ENCODE measurements around the gene PITX3.
A peak's percentile ranks its signal among the peaks of the same experiment; 100 is the strongest.
"Not testable (repeated sequence)": the region's sequence is repeated elsewhere in the genome, so short reads cannot be mapped to it uniquely, and the experiment has no call there.

PITX3 gene

DNA sequence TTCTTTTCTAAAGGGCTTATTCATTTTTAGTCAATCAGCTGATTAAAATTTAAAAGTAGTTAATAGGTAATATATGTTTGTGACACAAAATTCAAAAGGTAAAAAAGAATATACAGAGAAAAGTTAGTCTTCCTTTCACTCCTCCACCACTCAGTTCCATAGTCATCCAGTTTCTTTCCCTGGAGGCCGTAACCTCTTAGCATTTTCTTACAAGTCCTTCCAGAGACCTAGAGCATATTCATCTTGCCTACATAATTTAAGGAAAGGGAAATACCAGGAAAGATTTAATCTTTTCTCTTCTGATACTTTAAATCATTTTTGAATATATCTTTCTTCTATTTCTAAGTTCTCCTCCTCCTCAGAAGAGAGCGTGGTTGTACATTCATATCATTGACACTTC, 14.1 kb upstream of the PITX3 start:
- DNase-seq (ENCODE audit: low read depth in 2 of 2) = no peak

DNA sequence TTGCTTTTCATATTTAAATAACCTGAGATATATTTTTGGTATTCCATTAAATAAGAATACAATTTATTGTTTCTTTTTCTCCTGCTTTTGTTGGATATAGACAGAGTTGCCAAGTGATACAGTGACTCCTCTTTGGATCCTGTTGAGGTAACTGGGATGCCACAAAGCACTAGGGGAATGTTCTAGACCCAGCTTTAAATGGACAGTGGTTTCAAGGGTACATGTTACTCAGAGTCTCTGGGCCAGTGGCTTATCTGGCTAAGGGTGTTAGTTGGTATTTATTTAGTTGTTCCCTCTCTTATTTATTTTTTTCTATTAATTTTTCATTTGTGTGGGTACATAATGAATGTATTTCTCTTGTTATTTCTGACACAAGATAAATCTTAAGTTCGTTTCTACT, 13.1 kb upstream of the PITX3 start:
- DNase-seq (ENCODE audit: low read depth in 2 of 2) = no peak

DNA sequence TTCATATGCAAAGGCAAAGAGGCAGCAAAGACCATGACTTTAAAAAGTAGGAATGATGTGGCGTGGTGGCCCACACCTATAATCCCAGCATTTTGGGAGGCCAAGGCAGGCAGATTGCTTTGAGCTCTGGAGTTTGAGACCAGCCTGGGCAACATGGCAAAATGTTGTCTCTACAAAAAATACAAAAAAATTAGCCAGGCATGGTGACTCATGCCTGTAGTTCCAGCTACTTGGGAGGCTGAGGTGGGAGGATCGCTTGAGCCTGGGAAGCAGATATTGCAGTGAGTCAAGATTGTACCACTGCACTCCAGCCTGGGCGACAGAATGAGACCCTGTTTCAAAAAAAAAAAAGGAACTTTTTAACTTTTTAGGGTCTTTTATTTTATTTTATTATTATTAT, 11.2 kb upstream of the PITX3 start:
- not testable (repeated sequence) for DNase-seq (ENCODE audit: low read depth in 2 of 2)

DNA sequence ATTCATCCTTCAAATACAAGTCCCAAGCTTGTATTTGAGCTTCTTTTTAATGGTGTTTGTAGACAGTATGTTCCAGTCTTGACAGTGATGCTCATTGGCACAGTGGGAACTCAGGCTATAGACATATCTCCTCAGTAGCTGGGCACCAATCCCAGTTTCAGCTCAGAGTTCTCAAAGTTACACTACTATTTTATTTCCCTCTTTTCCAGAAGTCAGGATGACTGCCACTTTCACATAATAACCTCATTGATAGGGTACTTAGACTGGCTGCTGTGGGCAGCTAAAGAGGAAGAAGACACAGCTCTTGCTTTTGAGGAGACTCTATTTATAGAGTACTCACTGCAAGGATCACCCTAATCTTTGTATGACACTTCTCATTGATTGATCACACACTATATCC, 6.4 kb upstream of the PITX3 start:
- DNase-seq (ENCODE audit: low read depth in 2 of 2) = no peak

DNA sequence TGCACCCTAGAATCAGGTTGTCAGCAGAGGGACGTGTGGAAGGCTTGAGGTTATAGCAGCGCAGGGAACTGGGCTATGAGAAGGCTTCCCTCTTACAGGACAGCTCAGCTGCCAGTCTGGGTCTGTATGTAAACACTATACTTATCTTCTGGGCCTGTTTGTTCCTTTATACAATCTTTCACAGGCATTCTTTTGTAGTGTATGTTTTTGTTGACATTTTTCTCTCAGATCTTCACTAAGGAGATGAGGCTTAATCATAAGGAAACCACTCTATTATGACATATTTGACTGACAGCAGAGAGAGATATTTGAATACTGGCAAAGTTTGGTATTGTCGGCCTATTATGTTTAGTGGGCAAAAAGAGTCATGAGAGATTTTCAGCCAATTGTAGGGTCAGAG, 4.9 kb upstream of the PITX3 start:
- no peak for DNase-seq (ENCODE audit: low read depth in 2 of 2)

DNA sequence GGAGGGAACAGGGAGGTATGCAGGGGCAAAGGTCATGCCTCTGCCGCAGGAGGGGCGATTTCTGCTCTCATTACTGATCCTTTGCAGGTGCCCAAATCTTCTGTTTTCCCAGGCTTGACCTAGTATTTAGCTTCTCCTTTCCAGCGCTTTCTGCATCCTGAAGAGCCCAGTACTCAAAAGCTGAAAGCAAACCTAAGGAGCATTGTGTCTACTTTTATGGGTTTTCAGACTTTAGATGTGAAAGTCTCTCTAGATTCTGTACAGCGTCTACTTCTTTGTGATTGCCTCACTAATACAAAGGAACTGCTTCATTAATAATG, 4.6 kb upstream of the PITX3 start:
- DNase-seq (ENCODE audit: low read depth in 2 of 2) = no peak

DNA sequence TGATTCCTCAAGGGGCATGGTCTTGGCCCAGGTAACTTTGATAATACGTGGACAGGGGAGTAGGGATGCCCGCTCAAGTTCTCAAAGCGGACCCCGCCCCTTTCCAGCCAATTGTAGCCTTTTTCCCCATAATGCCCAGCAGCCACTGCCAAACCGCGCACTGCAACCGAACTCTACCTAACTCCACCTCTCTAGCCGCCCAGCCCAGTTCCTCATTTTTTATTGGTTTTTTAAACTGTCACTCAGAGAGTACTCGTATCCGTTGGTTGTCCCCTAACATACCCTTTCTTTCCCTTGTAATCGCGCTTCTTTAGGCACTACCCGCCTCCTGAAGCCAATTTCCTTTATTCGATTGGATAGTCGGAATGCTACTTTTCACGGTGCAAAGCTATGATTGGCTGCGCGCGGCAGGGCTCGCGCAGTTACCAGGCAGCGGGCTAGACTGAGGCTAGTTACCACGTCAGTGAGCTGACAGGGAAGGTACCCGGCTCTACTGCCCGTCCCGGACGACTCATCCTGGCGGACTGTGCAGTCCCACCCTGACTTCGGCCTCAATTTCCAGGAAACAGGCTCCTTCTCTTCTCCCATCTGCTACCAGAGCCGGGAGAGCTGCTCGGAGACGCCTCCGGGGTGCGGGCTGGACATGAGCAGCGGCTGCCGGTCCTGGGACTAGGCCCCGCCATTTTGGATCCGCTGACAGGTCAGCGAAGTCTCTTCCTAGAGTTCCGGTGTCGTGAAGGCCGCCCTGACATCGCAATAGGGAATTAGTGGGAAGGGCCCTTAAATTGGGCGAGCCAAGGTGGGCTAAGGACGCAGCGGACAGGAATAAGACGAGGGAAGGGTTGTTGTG, 4.0 kb upstream of the PITX3 start, which contains the start of gene GBF1:
TSS of gene GBF1 (plus strand) at position 451 of the 850 bp plus-strand sequence. CDS start 13,407 bp downstream, outside the sequence.
- peak; percentile 74 to 82 for DNase-seq (ENCODE audit: low read depth in 2 of 2)

DNA sequence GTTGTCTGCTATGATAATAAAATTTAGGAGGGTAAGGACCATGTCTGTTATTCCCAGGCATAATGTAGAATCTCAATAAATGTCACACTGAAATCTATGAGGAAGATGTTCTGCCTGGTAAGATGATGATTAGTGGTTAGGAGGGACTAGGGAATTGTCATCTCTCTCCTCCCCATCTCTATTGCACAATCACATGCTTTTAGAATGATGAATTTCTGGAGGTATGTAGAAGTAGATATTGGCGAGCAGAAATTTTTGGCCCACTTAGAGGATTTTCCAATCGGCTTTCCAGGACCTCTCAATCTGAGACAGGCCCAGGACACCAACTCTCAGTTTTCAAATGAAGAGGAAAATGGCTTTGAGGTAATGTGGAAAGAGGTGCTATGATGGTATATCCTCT, 2.0 kb upstream of the PITX3 start:
- no peak for DNase-seq (ENCODE audit: low read depth in 2 of 2)

DNA sequence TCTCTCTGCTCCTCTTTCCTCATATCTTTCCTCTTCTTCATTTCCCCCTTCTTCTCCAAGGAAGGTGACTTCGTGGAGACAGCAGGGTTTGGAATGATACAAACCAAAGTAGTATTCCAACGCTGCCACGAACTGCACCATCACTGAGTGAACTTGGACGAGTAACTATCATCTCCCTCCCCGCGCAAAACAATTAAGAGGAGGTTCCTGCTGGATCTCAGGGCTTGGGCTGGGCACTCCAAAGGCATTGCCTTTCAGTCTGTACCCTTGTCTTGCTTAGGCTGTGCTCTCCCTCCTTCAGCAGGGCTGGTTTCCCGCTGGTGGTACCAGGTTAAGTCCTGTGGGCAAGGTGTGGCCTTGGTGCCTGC, 790 bp upstream of the PITX3 start:
- no peak for DNase-seq (ENCODE audit: low read depth in 2 of 2)

DNA sequence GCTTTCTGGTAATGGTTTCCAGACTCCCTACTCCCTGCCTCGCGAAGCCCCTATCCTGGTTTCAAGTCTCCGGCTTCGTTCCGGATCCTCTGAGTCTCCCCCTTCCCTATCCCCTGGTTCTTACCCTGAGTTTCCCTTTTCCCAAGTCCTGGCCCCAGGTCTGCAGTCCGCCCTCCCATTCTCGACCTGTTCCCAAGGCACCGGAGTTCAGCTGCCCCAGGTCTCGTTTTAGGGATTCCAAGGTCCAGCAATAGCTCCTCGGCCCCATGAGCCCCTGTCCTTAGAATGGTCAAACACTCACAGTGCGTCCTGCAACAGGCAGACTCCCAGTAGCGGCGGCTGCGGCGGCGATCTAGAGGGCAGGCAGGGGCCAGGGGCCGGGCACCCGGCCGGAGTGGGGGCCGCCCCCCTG, 274 bp downstream of the PITX3 start:
- no peak for DNase-seq (ENCODE audit: low read depth in 2 of 2)

DNA sequence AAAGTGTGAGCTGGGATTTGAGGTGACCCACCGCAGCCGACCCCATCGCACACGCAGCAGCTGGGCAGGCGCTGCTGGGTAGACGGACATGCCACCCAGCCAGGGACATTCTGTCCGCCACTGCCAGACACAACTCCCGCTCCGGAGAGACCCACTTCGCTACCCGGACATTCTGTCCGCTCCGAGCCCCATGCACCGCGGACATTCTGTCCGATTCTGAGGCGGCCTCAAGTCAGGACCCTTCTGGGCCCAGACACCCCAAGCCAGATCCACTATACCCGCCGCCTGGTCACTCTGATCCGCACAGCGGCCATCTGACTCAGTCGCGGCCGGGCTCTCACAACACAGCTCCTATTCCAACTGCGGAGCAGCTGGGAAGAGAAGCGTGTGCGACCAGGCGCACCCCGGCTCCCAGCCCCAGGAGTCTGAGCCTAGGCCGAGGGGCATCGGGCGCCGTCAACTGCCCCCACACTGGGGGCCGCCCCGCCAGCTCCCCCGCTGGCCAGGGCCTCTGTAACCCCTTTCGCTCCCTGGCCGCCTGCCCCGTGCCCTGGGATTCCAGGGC, 763 bp downstream of the PITX3 start:
- no peak for DNase-seq (ENCODE audit: low read depth in 2 of 2)

DNA sequence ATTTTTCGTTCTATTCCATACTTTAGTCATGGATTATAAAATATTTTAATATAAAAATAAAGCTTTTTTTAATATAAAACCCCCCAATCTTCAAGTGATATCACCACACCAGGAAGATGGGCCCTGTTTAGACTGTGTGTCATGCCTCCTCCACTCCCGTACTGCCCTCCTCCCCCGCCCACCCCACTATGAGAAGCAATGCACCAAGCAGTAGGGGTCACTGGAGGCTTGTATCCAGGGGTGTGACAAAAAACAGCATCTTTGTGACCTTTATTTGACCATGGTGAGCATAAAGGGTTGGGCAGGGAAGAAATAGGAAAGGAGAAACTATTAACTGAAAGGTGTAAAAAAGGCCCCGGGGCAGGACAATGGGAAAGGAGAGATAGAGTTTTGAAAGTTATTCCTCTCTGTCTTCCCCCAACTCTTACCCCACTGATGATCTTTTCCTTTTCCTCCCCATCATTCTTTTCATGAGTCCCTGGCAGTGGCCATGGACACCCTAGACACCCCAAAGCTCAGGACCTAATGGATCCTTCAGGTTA, 3.5 kb downstream of the PITX3 start:
- DNase-seq (ENCODE audit: low read depth in 2 of 2) = no peak

DNA sequence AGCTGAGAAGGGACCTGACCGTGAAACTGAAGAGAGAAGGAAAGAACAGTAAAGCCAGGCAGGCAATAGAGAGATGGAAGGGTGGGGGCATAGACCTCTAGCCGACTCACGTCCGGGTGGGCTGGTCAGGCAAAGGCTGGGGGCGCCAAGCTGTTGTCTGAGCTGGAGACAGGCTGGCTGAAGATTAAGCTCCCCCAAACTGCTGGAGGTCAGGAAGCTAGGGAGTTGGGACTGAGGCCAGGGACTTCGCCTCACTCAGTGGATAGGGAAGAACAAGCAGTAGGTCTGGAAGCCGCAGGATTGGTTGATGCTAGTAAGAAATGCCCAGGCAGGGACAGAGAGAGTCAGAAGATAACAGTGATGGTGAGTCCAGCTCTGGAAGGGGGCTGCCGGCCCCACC, 5.3 kb downstream of the PITX3 start:
- no peak for DNase-seq (ENCODE audit: low read depth in 2 of 2)

DNA sequence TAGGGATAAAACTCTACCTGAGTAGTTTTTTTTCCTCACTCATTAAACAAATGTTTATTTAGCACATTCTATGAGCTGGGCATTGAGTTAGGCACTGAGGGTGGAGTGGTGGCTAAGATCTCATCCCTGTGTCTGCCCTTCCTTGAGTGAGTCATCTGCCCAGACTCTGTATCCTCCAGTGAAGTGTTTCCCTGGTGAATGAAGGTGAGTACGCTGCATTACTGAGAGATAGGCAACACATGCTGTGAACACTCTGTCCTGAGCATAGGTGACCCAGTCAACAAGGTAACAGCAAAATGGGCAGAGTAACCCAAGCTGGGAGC, 5.8 kb downstream of the PITX3 start:
- DNase-seq (ENCODE audit: low read depth in 2 of 2) = no peak

DNA sequence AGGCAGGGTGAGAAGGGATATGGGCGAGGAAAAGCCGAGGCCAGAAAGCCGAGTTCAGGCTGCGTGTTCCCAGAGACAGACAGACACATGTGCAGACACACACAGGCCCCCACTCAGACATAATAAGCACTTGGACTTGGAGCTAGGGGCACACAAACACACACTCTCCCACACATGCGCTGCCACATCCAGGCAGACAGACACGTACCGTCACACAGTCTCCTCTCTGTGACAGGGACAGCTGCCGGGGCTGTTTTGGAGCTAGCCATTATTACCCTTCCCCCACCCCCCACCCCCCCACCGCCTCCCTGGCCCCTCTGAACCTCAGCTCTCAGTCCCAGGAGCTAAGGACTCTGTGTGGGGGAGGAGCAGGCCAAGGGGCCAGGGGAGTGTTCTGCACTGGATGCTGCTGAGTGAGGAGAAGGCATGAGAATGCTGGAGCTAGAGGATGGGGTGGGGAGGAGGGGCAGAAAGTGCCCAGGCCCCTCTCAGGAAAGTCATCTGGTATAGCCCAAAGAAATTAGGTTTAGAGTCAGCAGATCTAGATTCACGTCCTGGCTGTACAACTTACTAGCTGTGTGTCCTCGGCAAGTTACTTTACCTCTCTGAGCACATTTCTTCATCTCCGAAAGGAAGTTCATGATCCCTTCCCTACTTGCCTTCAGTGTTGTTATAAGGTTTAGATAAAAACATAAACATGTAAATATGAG, 6.3 kb downstream of the PITX3 start:
- DNase-seq (ENCODE audit: low read depth in 2 of 2) = no peak

DNA sequence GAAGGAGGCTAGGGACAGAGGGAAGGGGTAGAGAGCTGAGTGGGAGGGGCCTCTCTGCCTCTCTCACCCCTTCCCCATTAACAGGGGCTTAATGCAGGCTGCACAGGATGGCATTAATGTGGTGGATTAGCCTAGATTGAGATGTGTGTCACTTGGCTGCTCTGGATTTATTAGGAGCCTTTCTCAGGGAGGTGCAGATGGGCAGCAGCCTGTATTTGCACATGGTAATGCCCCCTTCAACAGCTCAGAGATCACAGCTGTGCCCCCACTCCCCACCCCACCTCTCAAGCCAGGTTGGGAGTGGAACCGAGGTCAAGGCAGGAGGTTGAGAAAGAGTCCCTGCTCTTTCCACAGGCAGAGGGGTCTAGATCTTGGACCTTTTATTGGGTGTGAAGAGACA, 7.3 kb downstream of the PITX3 start:
- DNase-seq (ENCODE audit: low read depth in 2 of 2) = no peak

DNA sequence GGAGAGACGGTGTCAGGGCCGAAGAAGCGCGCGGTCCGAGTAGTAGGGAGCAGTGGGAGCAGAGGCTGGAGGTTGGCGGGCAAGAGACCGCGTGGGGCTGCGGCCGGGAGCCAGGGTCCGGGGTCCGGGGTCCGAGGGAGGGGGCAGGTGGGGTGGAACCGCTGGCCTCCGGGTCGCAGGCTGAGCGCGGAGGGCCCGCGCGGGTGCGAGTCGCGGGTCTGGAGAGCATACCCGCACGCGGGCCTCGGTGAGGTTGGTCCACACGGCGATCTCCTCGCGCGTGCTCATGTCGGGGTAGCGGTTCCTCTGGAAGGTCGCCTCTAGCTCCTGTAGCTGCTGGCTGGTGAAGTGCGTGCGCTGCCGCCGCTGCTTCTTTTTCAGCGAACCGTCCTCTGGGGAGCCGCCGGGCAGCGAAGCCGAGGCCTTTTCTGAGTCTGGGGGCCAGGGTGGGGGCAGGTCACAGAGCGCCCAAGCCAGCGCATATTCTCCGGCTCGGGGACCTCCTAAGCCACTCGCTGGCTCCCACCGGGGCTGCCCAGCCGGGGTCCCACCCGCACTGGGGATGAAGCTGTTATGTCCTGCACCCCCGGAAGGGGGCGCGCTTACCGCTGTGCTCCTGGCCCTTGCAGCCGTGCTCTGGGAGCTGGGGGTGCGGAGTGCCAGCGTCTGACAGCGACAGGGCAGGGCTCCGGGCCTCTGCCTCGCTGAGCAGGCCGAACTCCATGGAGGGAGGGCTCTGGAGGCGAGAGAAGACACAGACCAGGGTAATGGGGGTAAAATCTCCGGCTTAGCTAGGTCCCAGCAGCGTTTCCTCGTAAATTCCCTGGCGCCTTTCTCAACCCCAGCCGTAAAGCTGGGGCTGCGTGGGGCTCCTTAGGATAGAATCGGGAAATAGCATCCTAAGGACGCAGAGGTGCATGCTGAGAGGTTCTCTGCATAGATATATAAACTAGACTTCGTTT, 9.7 kb downstream of the PITX3 start:
- DNase-seq (ENCODE audit: low read depth in 2 of 2) = peak in 1 of 2 donors; percentile 36

DNA sequence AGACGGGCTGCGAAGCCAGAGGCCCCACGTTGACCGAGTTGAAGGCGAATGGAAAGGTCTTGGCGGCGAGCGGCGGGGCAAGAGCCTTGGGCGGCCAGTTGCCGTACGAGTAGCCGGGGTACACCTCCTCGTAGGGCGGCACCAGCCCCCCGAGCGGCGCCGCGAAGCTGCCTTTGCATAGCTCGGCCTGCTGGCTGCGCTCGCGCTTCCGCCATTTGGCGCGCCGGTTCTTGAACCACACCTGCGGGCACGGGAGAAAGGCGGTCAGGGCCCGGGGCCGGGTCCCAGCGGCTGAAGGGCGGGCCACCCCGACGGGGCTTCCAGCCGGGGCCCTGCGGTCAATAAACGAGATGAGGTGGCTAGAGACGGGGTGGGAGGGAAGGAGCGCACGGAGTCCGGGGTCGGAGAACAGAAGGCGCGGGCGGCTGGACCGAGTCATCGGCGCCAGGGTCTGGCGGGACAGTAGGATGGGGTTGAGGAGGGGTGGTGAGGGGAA, 10.4 kb downstream of the PITX3 start:
- DNase-seq (ENCODE audit: low read depth in 2 of 2) = no peak

DNA sequence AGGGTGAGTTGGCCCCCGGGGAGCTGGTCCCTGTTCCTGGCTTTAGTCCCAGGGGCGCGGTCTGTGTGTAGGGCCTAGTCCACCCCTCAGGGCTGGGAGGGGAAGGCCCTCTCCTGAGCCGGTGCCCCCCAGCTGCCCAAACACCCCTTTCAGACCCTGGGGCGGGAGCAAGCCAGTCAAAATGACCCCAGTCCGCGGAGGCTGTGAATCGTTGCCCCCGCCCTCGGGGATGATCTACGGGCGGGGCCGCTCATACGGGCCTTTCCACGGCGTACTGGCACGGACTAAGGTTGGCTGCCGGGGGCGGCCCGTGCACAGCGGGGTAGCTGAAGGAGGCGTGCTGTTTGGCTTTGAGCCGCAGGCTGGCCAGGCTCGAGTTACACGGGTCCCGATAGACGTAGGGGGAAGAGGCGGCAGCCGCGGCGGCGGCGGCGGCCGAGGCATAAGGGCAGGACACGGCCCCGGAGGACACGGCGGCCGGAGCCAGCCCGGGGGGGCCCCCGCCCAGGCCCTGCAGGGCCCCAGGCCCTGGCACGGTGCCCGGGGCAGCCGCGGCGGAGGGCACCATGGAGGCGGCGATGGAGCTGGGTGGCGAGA, 10.9 kb downstream of the PITX3 start:
- no peak for DNase-seq (ENCODE audit: low read depth in 2 of 2)

DNA sequence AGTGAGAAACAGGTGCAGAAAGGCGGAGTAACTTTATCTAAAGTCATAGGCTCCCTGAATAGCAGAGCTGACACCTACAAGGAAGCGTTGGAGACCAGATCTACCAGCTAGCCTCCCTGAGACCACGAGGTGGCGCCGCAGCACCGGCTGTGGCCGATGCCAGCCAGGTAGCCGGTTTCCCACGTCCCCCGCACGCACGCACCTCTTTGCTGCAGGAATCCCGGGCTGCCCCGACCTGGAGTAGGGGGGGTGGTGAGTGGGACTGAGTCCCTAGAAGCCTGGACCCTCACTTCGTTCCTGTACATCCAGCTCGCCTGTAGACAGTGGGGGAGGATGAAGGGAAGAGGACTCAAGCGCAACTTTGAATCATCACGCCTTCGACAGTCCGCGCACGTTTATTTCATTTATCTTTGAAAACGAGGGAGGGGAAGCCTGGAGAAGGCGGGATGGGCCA, 11.5 kb downstream of the PITX3 start:
- peak; percentile 63 to 70 for DNase-seq (ENCODE audit: low read depth in 2 of 2)

DNA sequence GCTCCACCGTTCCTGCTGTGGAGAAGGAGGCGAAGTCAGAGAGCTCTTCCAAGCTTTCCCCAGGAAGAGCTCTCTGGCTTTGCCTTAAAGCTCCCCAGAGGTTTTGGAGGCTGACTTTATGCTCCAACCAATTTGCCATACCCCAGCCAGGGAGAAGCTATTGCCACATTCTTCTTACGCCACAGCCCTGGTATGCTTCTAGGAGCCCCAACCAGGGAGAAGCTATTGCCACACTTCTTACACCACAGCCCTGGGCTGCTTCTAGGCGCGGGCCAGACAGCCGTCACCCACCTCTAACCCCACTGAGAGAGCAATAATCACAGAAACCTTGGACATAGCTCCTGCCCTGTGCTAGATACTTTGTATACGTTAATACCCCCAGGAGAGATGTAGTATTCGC, 14.3 kb downstream of the PITX3 start:
- DNase-seq (ENCODE audit: low read depth in 2 of 2) = no peak
